WTC11 (cell line): ENCODE measurements around the gene PSMG1.

Source experiments
- ATF1 ChIP-seq: sonication (generic); formaldehyde crosslinking; IDR thresholded peaks from 2 replicates; pipeline ENCODE4 v1.8.1; 2023; ENCODE audit warnings: mild to moderate bottlenecking, moderate library complexity, missing genetic modification reagents
- CREB1 ChIP-seq: sonication (generic); formaldehyde crosslinking; IDR thresholded peaks from 2 replicates; pipeline ENCODE4 v1.8.0; 2023; ENCODE audit warnings: mild to moderate bottlenecking, missing genetic modification reagents
- CTCF ChIP-seq: fragments of 200-600 bp; IDR thresholded peaks from 2 replicates; pipeline ENCODE4 v1.8.0; 2022; ENCODE audit warnings: antibody characterized with exemption
- IRF1 ChIP-seq: sonication (generic); formaldehyde crosslinking; IDR thresholded peaks from 2 replicates; pipeline ENCODE4 v1.8.0; 2023; ENCODE audit warnings: missing genetic modification reagents
- MYBL2 ChIP-seq: sonication (generic); formaldehyde crosslinking; IDR thresholded peaks from 2 replicates; pipeline ENCODE4 v1.8.1; 2023; ENCODE audit warnings: mild to moderate bottlenecking, moderate library complexity, missing genetic modification reagents
- NFE2L1 ChIP-seq: sonication (generic); formaldehyde crosslinking; IDR thresholded peaks from 2 replicates; pipeline ENCODE4 v1.8.1; 2023; ENCODE audit warnings: missing genetic modification reagents
- NR2C2 ChIP-seq: sonication (generic); formaldehyde crosslinking; IDR thresholded peaks from 2 replicates; pipeline ENCODE4 v1.8.0; 2022; ENCODE audit warnings: mild to moderate bottlenecking, missing genetic modification reagents
- NR3C1 ChIP-seq: sonication (generic); formaldehyde crosslinking; conservative IDR thresholded peaks from 2 replicates; pipeline ENCODE4 v1.8.1; 2023; ENCODE audit warnings: low read depth, mild to moderate bottlenecking, missing genetic modification reagents
- RELA ChIP-seq: sonication (generic); formaldehyde crosslinking; IDR thresholded peaks from 2 replicates; pipeline ENCODE4 v1.8.1; 2022; ENCODE audit warnings: missing genetic modification reagents, mild to moderate bottlenecking, borderline replicate concordance
- ZNF423 ChIP-seq: fragments of 250-450 bp; sonication (Bioruptor Pico); IDR thresholded peaks from 2 replicates; pipeline ENCODE4 v2.1.2; 2022; ENCODE audit warnings: mild to moderate bottlenecking, moderate library complexity
- TF ChIP-seq, protein P1 (sequence below): sonication (generic); formaldehyde crosslinking; IDR thresholded peaks from 2 replicates; pipeline ENCODE4 v1.8.0; 2022; ENCODE audit warnings: missing genetic modification reagents
- TF ChIP-seq, protein P2 (sequence below): sonication (generic); formaldehyde crosslinking; IDR thresholded peaks from 2 replicates; pipeline ENCODE4 v1.8.1; 2022; ENCODE audit warnings: low read depth, missing genetic modification reagents, borderline replicate concordance

DNA sequence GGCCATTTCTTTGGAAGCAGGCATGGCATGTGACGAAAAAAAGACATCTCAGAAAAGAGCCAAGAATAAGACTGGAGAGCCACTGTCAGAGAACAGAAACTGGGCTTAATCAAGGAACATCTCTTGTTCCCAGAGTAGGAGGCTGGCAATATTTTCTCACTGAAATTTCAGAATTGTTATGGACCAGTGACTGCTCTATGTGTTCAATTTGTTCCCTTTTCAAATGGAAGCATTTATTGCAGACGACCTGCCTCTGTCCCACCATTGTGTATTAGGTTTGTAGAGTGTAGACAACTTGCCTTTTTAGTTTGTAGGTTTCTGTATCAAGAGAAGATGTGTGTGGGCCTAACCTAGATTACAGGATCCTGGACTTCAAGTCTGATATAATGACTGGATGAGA, 18.7 kb downstream of the PSMG1 start:
- TF ChIP-seq CTCF (no peak), NR2C2 (CRISPR knock-in tag) (no peak), CREB1 (no peak), ATF1 (CRISPR knock-in tag) (no peak), MYBL2 (no peak), NFE2L1 (no peak), NR3C1 (CRISPR knock-in tag) (no peak), ZNF423 (no peak), RELA (CRISPR knock-in tag) (no peak), IRF1 (CRISPR knock-in tag) (no peak)
- TF ChIP-seq, protein P1, sequence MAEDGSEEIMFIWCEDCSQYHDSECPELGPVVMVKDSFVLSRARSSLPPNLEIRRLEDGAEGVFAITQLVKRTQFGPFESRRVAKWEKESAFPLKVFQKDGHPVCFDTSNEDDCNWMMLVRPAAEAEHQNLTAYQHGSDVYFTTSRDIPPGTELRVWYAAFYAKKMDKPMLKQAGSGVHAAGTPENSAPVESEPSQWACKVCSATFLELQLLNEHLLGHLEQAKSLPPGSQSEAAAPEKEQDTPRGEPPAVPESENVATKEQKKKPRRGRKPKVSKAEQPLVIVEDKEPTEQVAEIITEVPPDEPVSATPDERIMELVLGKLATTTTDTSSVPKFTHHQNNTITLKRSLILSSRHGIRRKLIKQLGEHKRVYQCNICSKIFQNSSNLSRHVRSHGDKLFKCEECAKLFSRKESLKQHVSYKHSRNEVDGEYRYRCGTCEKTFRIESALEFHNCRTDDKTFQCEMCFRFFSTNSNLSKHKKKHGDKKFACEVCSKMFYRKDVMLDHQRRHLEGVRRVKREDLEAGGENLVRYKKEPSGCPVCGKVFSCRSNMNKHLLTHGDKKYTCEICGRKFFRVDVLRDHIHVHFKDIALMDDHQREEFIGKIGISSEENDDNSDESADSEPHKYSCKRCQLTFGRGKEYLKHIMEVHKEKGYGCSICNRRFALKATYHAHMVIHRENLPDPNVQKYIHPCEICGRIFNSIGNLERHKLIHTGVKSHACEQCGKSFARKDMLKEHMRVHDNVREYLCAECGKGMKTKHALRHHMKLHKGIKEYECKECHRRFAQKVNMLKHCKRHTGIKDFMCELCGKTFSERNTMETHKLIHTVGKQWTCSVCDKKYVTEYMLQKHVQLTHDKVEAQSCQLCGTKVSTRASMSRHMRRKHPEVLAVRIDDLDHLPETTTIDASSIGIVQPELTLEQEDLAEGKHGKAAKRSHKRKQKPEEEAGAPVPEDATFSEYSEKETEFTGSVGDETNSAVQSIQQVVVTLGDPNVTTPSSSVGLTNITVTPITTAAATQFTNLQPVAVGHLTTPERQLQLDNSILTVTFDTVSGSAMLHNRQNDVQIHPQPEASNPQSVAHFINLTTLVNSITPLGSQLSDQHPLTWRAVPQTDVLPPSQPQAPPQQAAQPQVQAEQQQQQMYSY (CRISPR knock-in tag) = no peak
- TF ChIP-seq, protein P2, sequence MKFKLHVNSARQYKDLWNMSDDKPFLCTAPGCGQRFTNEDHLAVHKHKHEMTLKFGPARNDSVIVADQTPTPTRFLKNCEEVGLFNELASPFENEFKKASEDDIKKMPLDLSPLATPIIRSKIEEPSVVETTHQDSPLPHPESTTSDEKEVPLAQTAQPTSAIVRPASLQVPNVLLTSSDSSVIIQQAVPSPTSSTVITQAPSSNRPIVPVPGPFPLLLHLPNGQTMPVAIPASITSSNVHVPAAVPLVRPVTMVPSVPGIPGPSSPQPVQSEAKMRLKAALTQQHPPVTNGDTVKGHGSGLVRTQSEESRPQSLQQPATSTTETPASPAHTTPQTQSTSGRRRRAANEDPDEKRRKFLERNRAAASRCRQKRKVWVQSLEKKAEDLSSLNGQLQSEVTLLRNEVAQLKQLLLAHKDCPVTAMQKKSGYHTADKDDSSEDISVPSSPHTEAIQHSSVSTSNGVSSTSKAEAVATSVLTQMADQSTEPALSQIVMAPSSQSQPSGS (CRISPR knock-in tag) = no peak
